Memory B cell (primary cell): ENCODE measurements around the gene GIPC3.

Source experiments
- ATAC-seq: fragments of 150-1000 bp; cut with Tn5 transposase; 2 replicates; pipeline ENCODE4 v1.10.0; 2021; ENCODE audit warnings: low read depth, mild to moderate bottlenecking, moderate library complexity
- DNase-seq, 2 donors: peaks; one replicate each; pipeline ENCODE4 v3.0.0; 2022; ENCODE audit warnings: low spot score in 2 of 2
- H3K27ac Mint-ChIP-seq: one replicate; pipeline ENCODE4 v1.8.0; 2022; ENCODE audit warnings: mild to moderate bottlenecking, moderate library complexity, mixed read lengths
- H3K27me3 Mint-ChIP-seq: one replicate; pipeline ENCODE4 v1.8.0; 2022; ENCODE audit warnings: mixed read lengths
- H3K36me3 Mint-ChIP-seq: one replicate; pipeline ENCODE4 v1.8.0; 2022; ENCODE audit warnings: mild to moderate bottlenecking, mixed read lengths
- H3K4me1 Mint-ChIP-seq: one replicate; pipeline ENCODE4 v1.8.0; 2022; ENCODE audit warnings: mixed read lengths
- H3K4me3 Mint-ChIP-seq: one replicate; pipeline ENCODE4 v1.8.0; 2022; ENCODE audit warnings: mild to moderate bottlenecking, moderate library complexity, mixed read lengths
- H3K9me3 Mint-ChIP-seq: one replicate; pipeline ENCODE4 v1.8.0; 2022; ENCODE audit warnings: mixed read lengths

Gene GIPC3

GRCh38 chr19:3633559-3633988 is 48.3 kb downstream of the GIPC3 start:
- ATAC-seq (no peak), DNase-seq (no peak)
- no peak overlapping the region for H3K27ac Mint-ChIP-seq
- peaks cover 5% of the 10 kb centered on the region for H3K36me3 Mint-ChIP-seq
- no peak overlapping the region for H3K4me3 Mint-ChIP-seq
- no peaks in the 10 kb centered on the region for H3K4me1 Mint-ChIP-seq
- no peaks in the 10 kb centered on the region for H3K9me3 Mint-ChIP-seq
- no peaks in the 10 kb centered on the region for H3K27me3 Mint-ChIP-seq

GRCh38 chr19:3634496-3635045 is 49.3 kb downstream of the GIPC3 start:
- Mint-ChIP-seq H3K27ac (peak overlapping the region; percentile 60), H3K9me3 (no peaks in the 10 kb centered on the region), H3K4me3 (no peak overlapping the region), H3K4me1 (no peaks in the 10 kb centered on the region), H3K27me3 (no peaks in the 10 kb centered on the region), H3K36me3 (peaks cover 7% of the 10 kb centered on the region)
- ATAC-seq = no peak
- no peak for DNase-seq

- Mint-ChIP-seq H3K4me1 (no peaks in the 10 kb centered on the region), H3K36me3 (peaks cover 7% of the 10 kb centered on the region), H3K4me3 (no peak overlapping the region), H3K9me3 (no peaks in the 10 kb centered on the region), H3K27me3 (no peaks in the 10 kb centered on the region), H3K27ac (no peak overlapping the region)
- DNase-seq = no peak
- ATAC-seq = no peak
These were observed 51.2 kb downstream of the GIPC3 start for GRCh38 chr19:3636506-3636905.

- Mint-ChIP-seq H3K27ac (no peak overlapping the region), H3K27me3 (no peaks in the 10 kb centered on the region), H3K4me1 (no peaks in the 10 kb centered on the region), H3K4me3 (no peak overlapping the region), H3K9me3 (no peaks in the 10 kb centered on the region), H3K36me3 (peaks cover 7% of the 10 kb centered on the region)
- DNase-seq (no peak), ATAC-seq (no peak)
These were observed 51.7 kb downstream of the GIPC3 start for GRCh38 chr19:3636962-3637361.

GRCh38 chr19:3637621-3638020 is 52.3 kb downstream of the GIPC3 start:
- H3K27me3 Mint-ChIP-seq = no peaks in the 10 kb centered on the region
- ATAC-seq = no peak

GRCh38 chr19:3638208-3639193 is 53.2 kb downstream of the GIPC3 start:
- Mint-ChIP-seq H3K36me3 (peaks cover 6% of the 10 kb centered on the region), H3K4me3 (no peak overlapping the region), H3K9me3 (no peaks in the 10 kb centered on the region), H3K27me3 (no peaks in the 10 kb centered on the region), H3K4me1 (no peaks in the 10 kb centered on the region), H3K27ac (no peak overlapping the region)
- ATAC-seq (no peak), DNase-seq (no peak)

More at GRCh38 chr19:3637621-3638020, 52.3 kb downstream of the GIPC3 start:
- no peak for DNase-seq
- Mint-ChIP-seq H3K27ac (no peak overlapping the region), H3K9me3 (no peaks in the 10 kb centered on the region), H3K4me1 (no peaks in the 10 kb centered on the region), H3K4me3 (no peak overlapping the region), H3K36me3 (peaks cover 7% of the 10 kb centered on the region)

GRCh38 chr19:3639479-3639878 is 54.2 kb downstream of the GIPC3 start:
- H3K27ac Mint-ChIP-seq = no peak overlapping the region

GRCh38 chr19:3641515-3642269 is 56.4 kb downstream of the GIPC3 start:
- ATAC-seq (no peak), DNase-seq (no peak)
- no peaks in the 10 kb centered on the region for H3K27me3 Mint-ChIP-seq
- no peaks in the 10 kb centered on the region for H3K9me3 Mint-ChIP-seq
- no peak overlapping the region for H3K4me3 Mint-ChIP-seq
- H3K36me3 Mint-ChIP-seq = peaks cover 9% of the 10 kb centered on the region
- no peaks in the 10 kb centered on the region for H3K4me1 Mint-ChIP-seq
- no peak overlapping the region for H3K27ac Mint-ChIP-seq

More at GRCh38 chr19:3639479-3639878, 54.2 kb downstream of the GIPC3 start:
- Mint-ChIP-seq H3K9me3 (no peaks in the 10 kb centered on the region), H3K36me3 (peaks cover 8% of the 10 kb centered on the region), H3K4me3 (no peak overlapping the region), H3K27me3 (no peaks in the 10 kb centered on the region), H3K4me1 (no peaks in the 10 kb centered on the region)
- DNase-seq (no peak), ATAC-seq (no peak)

GRCh38 chr19:3642296-3642695 is 57.0 kb downstream of the GIPC3 start:
- Mint-ChIP-seq H3K27ac (no peak overlapping the region), H3K9me3 (no peaks in the 10 kb centered on the region)
- ATAC-seq = no peak

More at GRCh38 chr19:3642296-3642695, 57.0 kb downstream of the GIPC3 start:
- no peaks in the 10 kb centered on the region for H3K4me1 Mint-ChIP-seq
- H3K4me3 Mint-ChIP-seq = no peak overlapping the region
- no peak for DNase-seq
- peaks cover 10% of the 10 kb centered on the region for H3K36me3 Mint-ChIP-seq
- H3K27me3 Mint-ChIP-seq = no peaks in the 10 kb centered on the region
